KMS-11 (cell line): ENCODE measurements around the gene COX8A.

Experiments
- H2AFZ ChIP-seq: fragments of 200-600 bp; sonication (generic); 2 replicates; pipeline ENCODE4 v1.6.1; 2016; ENCODE audit warnings: antibody characterized with exemption, mixed run types, low read depth
- H3K27ac ChIP-seq: fragments of 200-600 bp; sonication (generic); 2 replicates; pipeline ENCODE4 v1.6.1; 2016; ENCODE audit warnings: mild to moderate bottlenecking, mixed run types
- H3K27me3 ChIP-seq: fragments of 200-600 bp; sonication (generic); 2 replicates; pipeline ENCODE4 v1.6.1; 2017; ENCODE audit warnings: mild to moderate bottlenecking, low read depth, mixed run types, moderate library complexity; ENCODE audit not compliant: insufficient read depth
- H3K36me3 ChIP-seq: fragments of 200-600 bp; sonication (generic); 2 replicates; pipeline ENCODE4 v1.6.1; 2017; ENCODE audit warnings: mild to moderate bottlenecking, mixed run types; ENCODE audit not compliant: insufficient read depth
- H3K4me1 ChIP-seq: fragments of 200-600 bp; sonication (generic); 2 replicates; pipeline ENCODE4 v1.6.1; 2016; ENCODE audit warnings: mild to moderate bottlenecking, low read depth, mixed run types; ENCODE audit not compliant: poor library complexity, severe bottlenecking
- H3K4me2 ChIP-seq: fragments of 200-600 bp; sonication (generic); 2 replicates; pipeline ENCODE4 v1.7.0; 2016; ENCODE audit warnings: mild to moderate bottlenecking, mixed run types
- H3K4me3 ChIP-seq: fragments of 200-600 bp; sonication (generic); IDR thresholded peaks from 2 replicates; pipeline ENCODE4 v1.6.1; 2017; ENCODE audit warnings: low read depth, low read length, mixed read lengths; ENCODE audit not compliant: insufficient read depth
- H3K79me2 ChIP-seq: fragments of 200-600 bp; sonication (generic); 2 replicates; pipeline ENCODE4 v1.6.1; 2016; ENCODE audit warnings: low read depth, mixed run types; ENCODE audit not compliant: insufficient read depth
- H3K9ac ChIP-seq: fragments of 200-600 bp; sonication (generic); 2 replicates; pipeline ENCODE4 v1.6.1; 2016; ENCODE audit warnings: mild to moderate bottlenecking, mixed run types
- H4K20me1 ChIP-seq: fragments of 200-600 bp; sonication (generic); 2 replicates; pipeline ENCODE4 v1.6.1; 2016; ENCODE audit warnings: mild to moderate bottlenecking, mixed run types; ENCODE audit not compliant: insufficient read depth
- CTCF ChIP-seq: fragments of 200-600 bp; sonication (generic); conservative IDR thresholded peaks from 2 replicates; pipeline ENCODE4 v1.6.1; 2017; ENCODE audit warnings: low read depth, mild to moderate bottlenecking, antibody characterized with exemption, low read length, moderate library complexity, mixed read lengths

COX8A gene

GRCh38 chr11:64009710-64010109 is 35.3 kb downstream of the COX8A start:
- H3K4me3 ChIP-seq, result no peak overlapping the region
- no peaks in the 10 kb centered on the region for H3K36me3 ChIP-seq
- H3K27ac ChIP-seq, result no peak overlapping the region
- H3K4me1 ChIP-seq, result no peaks in the 10 kb centered on the region
- no peaks in the 10 kb centered on the region for H3K27me3 ChIP-seq
- TF ChIP-seq CTCF, result no peak
- no peaks in the 10 kb centered on the region for H4K20me1 ChIP-seq
- H2AFZ ChIP-seq, result no peak overlapping the region
- H3K79me2 ChIP-seq, result no peaks in the 10 kb centered on the region
- no peak overlapping the region for H3K9ac ChIP-seq
- H3K4me2 ChIP-seq, result no peak overlapping the region

GRCh38 chr11:64010783-64011182 is 36.4 kb downstream of the COX8A start:
- Histone ChIP-seq H3K9ac (no peak overlapping the region), H2AFZ (no peak overlapping the region), H3K79me2 (no peaks in the 10 kb centered on the region), H3K4me3 (no peak overlapping the region), H3K4me1 (no peaks in the 10 kb centered on the region), H3K36me3 (no peaks in the 10 kb centered on the region), H3K4me2 (no peak overlapping the region), H3K27me3 (no peaks in the 10 kb centered on the region), H4K20me1 (no peaks in the 10 kb centered on the region), H3K27ac (no peak overlapping the region)
- TF ChIP-seq CTCF, result no peak

GRCh38 chr11:64011371-64011770 is 37.0 kb downstream of the COX8A start:
- Histone ChIP-seq H4K20me1 (no peaks in the 10 kb centered on the region), H3K9ac (no peak overlapping the region), H2AFZ (no peak overlapping the region), H3K36me3 (no peaks in the 10 kb centered on the region), H3K79me2 (no peaks in the 10 kb centered on the region), H3K27me3 (no peaks in the 10 kb centered on the region), H3K4me3 (no peak overlapping the region), H3K27ac (no peak overlapping the region), H3K4me2 (no peak overlapping the region), H3K4me1 (no peaks in the 10 kb centered on the region)
- no peak for TF ChIP-seq CTCF

- no peak for TF ChIP-seq CTCF
- Histone ChIP-seq H3K27me3 (no peaks in the 10 kb centered on the region), H3K36me3 (no peaks in the 10 kb centered on the region), H3K79me2 (no peaks in the 10 kb centered on the region), H3K4me2 (no peak overlapping the region), H3K4me3 (no peak overlapping the region), H4K20me1 (no peaks in the 10 kb centered on the region), H2AFZ (no peak overlapping the region), H3K4me1 (no peaks in the 10 kb centered on the region), H3K27ac (no peak overlapping the region), H3K9ac (no peak overlapping the region)
Measured at GRCh38 chr11:64013141-64013896, 38.9 kb downstream of the COX8A start.
